22Rv1 (cell line): ENCODE results near the gene MCMBP.

ENCODE experiments used
- ZFX ChIP-seq: fragments of 450-650 bp; IDR thresholded peaks from 2 replicates; pipeline ENCODE4 v1.6.1; 2017; ENCODE audit warnings: antibody characterized with exemption, borderline replicate concordance
- TF ChIP-seq, protein P1 (sequence below): fragments of 450-650 bp; IDR thresholded peaks from 2 replicates; pipeline ENCODE4 v1.5.1; 2017; ENCODE audit warnings: mild to moderate bottlenecking

DNA sequence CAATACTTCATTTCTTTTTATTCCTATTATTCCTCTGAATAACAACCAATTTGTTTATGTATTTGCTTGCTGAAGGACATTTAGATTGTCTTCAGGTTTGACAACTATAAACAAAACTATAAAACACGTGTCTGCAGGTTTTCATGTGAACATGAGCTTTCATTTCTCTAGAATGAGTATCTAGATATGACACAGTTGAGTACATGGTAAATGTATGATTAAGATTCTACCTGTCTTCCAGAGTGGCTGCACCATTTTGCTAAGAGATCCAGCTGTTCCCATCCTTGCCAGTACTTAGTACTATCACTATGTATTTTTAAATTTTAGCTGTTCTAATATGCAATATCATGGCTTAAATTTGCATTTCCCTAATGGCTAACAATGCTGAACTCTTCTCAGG lies 10.1 kb downstream of the MCMBP start:
- TF ChIP-seq, protein P1, sequence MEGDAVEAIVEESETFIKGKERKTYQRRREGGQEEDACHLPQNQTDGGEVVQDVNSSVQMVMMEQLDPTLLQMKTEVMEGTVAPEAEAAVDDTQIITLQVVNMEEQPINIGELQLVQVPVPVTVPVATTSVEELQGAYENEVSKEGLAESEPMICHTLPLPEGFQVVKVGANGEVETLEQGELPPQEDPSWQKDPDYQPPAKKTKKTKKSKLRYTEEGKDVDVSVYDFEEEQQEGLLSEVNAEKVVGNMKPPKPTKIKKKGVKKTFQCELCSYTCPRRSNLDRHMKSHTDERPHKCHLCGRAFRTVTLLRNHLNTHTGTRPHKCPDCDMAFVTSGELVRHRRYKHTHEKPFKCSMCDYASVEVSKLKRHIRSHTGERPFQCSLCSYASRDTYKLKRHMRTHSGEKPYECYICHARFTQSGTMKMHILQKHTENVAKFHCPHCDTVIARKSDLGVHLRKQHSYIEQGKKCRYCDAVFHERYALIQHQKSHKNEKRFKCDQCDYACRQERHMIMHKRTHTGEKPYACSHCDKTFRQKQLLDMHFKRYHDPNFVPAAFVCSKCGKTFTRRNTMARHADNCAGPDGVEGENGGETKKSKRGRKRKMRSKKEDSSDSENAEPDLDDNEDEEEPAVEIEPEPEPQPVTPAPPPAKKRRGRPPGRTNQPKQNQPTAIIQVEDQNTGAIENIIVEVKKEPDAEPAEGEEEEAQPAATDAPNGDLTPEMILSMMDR: no peak
- no peak for TF ChIP-seq ZFX
